SU-DHL-6 (cell line): ENCODE data around the gene ANO9.

Source experiments
- H2AFZ ChIP-seq: fragments of 200-600 bp; sonication (generic); 2 replicates; pipeline ENCODE4 v1.6.1; 2014; ENCODE audit warnings: low read depth, mild to moderate bottlenecking, moderate library complexity, mixed read lengths, antibody characterized with exemption, low read length; ENCODE audit not compliant: severe bottlenecking
- H3F3A ChIP-seq: fragments of 200-600 bp; shearing (Covaris generic); 2 replicates; pipeline ENCODE4 v1.6.0; 2016; ENCODE audit warnings: antibody characterized with exemption, mild to moderate bottlenecking; ENCODE audit not compliant: insufficient read depth
- H3K27ac ChIP-seq: fragments of 200-600 bp; sonication (generic); 2 replicates; pipeline ENCODE4 v1.5.1; 2016; ENCODE audit warnings: low read depth, mild to moderate bottlenecking, low read length, moderate library complexity, mixed read lengths
- H3K27me3 ChIP-seq: fragments of 200-600 bp; sonication (generic), shearing (Covaris generic); 2 replicates; pipeline ENCODE4 v1.6.0; 2014; ENCODE audit warnings: mild to moderate bottlenecking, low read length
- H3K36me3 ChIP-seq: fragments of 200-600 bp; sonication (generic); 2 replicates; pipeline ENCODE4 v1.6.1; 2014; ENCODE audit warnings: mild to moderate bottlenecking, low read length, mixed read lengths
- H3K4me2 ChIP-seq: fragments of 300-600, 200-600 bp; shearing (Covaris generic), sonication (generic); 2 replicates; pipeline ENCODE4 v1.6.0; 2014; ENCODE audit warnings: low read length, low read depth, mild to moderate bottlenecking; ENCODE audit not compliant: poor library complexity, severe bottlenecking
- H3K4me3 ChIP-seq: fragments of 200-600 bp; sonication (generic); 2 replicates; pipeline ENCODE4 v1.5.1; 2014; ENCODE audit warnings: antibody characterized with exemption, low read length, mild to moderate bottlenecking, mixed read lengths; ENCODE audit not compliant: insufficient read depth, poor library complexity, severe bottlenecking
- H3K79me2 ChIP-seq: fragments of 200-600 bp; sonication (generic); 2 replicates; pipeline ENCODE4 v1.6.1; 2014; ENCODE audit warnings: mild to moderate bottlenecking, low read length, moderate library complexity; ENCODE audit not compliant: insufficient read depth
- H3K9ac ChIP-seq: fragments of 200-600 bp; sonication (generic); 2 replicates; pipeline ENCODE4 v1.7.0; 2014; ENCODE audit warnings: mild to moderate bottlenecking, low read length
- H3K9me2 ChIP-seq: fragments of 200-600 bp; sonication (generic); replicated peaks from 2 replicates; pipeline ENCODE4 v1.6.1; 2014; ENCODE audit warnings: low read length; ENCODE audit not compliant: insufficient read depth
- H3K9me3 ChIP-seq: fragments of 200-600 bp; sonication (generic); 2 replicates; pipeline ENCODE4 v1.6.1; 2014; ENCODE audit warnings: low read length, mixed read lengths; ENCODE audit not compliant: insufficient read depth
- H4K20me1 ChIP-seq: fragments of 200-600 bp; sonication (generic); 2 replicates; pipeline ENCODE4 v1.6.1; 2014; ENCODE audit warnings: low read depth, mild to moderate bottlenecking, antibody characterized with exemption, low read length, moderate library complexity, mixed read lengths
- CTCF ChIP-seq: fragments of 200-600 bp; sonication (generic); IDR thresholded peaks from one replicate; pipeline ENCODE4 v1.5.1; 2017; ENCODE audit warnings: antibody characterized with exemption, mild to moderate bottlenecking, low read length, moderate library complexity; ENCODE audit not compliant: insufficient read depth, poor library complexity, severe bottlenecking
- EZH2phosphoT487 ChIP-seq: fragments of 200-600 bp; sonication (generic), shearing (Covaris generic); conservative IDR thresholded peaks from 2 replicates; pipeline ENCODE4 v1.6.1; 2018; ENCODE audit warnings: mild to moderate bottlenecking, antibody characterized with exemption, low read length, moderate library complexity, mixed read lengths

Gene ANO9

DNA sequence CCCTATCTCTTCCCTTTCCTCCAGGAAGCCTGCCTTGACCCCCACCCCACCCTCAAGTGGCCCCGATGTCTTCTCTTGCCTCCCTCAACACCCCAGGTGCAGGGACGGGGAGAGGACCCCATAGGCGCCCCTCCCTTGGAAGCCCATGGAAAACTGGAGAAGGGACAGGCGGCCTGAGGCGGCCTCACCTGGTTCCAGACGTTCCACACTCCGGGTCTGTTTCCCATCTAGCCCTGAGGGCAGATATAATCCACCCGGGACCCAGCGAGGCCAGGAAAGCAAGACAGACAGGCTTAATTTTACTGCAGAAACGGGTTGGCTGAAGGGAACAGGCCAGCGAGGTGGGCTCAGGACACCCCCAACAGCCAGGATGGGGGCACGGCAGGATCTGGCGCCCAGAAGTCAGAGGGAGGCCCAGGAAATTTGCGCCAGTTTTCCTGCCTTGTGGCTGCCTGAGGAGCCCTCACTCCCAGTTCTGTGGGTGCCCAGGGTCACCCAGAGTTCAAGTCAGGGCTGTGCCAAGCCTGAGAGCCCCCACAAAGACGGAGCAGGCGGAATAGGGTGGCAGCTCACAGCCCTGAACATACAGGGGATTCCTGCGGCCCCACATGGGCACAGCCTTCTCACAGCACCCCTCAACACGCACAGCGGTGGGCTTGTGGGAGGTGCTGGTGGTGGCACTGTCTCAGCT lies 24.0 kb downstream of the ANO9 start:
- Histone ChIP-seq H3K36me3 (no peaks in the 10 kb centered on the region), H3K9me2 (no peaks in the 10 kb centered on the region), H3K27ac (no peak overlapping the region), H3K9me3 (no peaks in the 10 kb centered on the region), H3K27me3 (no peaks in the 10 kb centered on the region), H2AFZ (no peak overlapping the region), H3K4me2 (no peak overlapping the region), H4K20me1 (no peaks in the 10 kb centered on the region), H3K4me3 (no peak overlapping the region), H3F3A (no peaks in the 10 kb centered on the region), H3K79me2 (no peaks in the 10 kb centered on the region), H3K9ac (no peak overlapping the region)
- no peak for TF ChIP-seq EZH2phosphoT487
- TF ChIP-seq CTCF, result no peak

DNA sequence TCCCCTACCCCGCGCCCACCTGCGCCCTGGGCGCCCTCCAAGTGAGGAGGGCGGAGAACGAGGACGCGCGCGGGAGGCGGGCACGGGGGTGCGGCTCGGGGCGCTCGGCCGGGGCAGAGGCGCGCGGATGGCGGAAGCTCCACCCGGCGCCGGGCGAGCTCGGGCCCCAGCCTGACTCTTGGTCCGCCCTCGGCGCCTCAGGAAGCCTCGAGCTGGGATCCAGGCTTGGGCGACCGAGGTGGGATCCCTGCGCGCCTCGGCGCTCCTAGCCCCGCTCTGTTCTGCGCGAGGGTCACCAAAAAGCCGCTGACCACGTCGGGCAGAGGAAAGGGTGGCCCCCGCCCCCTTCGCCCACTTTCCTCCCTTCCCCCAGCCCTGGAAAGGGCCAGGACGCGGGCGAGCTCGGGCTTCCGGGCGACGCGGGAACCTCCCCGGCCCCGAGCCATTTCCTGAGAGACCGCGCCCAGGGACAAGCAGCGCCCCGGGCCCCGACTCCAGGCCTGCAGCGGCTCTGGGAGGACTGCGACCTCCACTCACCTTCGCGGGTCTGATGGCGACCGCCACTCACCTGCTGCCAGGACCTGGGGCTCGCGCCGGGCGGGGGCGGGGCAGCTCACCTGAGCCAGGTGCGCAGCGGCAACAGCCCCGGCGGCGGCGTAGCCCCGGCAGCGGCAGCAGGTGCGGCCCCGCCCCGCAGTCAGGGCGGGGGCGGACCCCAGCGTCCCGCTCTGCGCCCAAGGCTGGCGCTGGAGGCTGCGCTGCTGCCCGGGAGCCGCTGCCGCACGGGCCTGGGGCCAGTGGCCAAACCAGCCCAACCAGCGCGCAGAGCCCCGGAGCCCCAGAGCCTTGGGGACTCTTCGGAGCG lies 24.8 kb downstream of the ANO9 start:
- no peaks in the 10 kb centered on the region for H4K20me1 ChIP-seq
- no peak overlapping the region for H3K4me2 ChIP-seq
- no peaks in the 10 kb centered on the region for H3K36me3 ChIP-seq
- no peak for TF ChIP-seq CTCF
- TF ChIP-seq EZH2phosphoT487, result no peak
- H3K27me3 ChIP-seq, result no peaks in the 10 kb centered on the region
- no peaks in the 10 kb centered on the region for H3K9me3 ChIP-seq
- no peak overlapping the region for H3K4me3 ChIP-seq
- H2AFZ ChIP-seq, result no peak overlapping the region
- no peak overlapping the region for H3K9ac ChIP-seq
- no peaks in the 10 kb centered on the region for H3F3A ChIP-seq
- H3K79me2 ChIP-seq, result no peaks in the 10 kb centered on the region
- H3K9me2 ChIP-seq, result no peaks in the 10 kb centered on the region
- no peak overlapping the region for H3K27ac ChIP-seq

DNA sequence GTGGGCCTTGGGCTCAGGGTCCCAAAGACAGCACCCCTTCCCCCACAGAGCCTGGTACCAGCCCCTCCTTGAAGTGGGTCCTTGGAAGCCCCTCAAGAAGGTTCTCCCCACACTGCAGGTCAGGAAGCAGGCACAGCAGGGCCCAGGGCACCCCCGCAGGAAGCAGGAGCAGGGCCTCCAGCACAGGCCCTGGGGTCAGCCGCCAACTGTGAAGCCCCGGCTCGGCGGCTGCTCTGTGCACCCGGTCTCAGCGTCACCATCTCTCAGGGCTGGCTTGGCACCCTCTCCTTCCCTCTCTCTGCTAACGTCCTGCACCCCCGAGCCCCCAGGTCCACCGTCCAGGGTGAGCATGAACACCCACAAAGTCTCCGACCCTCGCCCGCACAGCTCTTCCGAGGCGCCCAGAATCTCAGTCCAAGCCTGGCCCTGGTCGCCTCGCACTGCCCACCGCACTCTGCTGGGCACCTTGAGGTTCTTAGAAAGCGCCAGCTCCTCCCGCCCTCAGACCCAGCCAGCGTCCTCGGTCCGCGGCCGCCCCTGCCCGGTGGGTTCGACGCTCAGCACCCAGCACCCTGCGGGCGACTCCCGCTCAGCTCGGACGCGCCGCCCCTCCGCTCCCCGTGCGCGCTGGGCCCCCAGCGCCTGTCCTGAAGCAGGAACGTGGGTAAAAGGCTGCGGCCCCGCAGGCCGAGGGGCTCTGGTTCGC lies 25.6 kb downstream of the ANO9 start:
- Histone ChIP-seq H3K9ac (no peak overlapping the region), H3K27me3 (no peaks in the 10 kb centered on the region)

More for the DNA sequence above, 25.6 kb downstream of the ANO9 start:
- Histone ChIP-seq H2AFZ (no peak overlapping the region), H3F3A (no peaks in the 10 kb centered on the region), H3K79me2 (no peaks in the 10 kb centered on the region), H3K4me2 (no peak overlapping the region), H3K9me2 (no peaks in the 10 kb centered on the region), H3K9me3 (no peaks in the 10 kb centered on the region), H3K4me3 (no peak overlapping the region), H3K36me3 (no peaks in the 10 kb centered on the region), H3K27ac (no peak overlapping the region), H4K20me1 (no peaks in the 10 kb centered on the region)
- TF ChIP-seq EZH2phosphoT487, result no peak
- TF ChIP-seq CTCF, result no peak
